T-helper 2 cell treated with Interferon-gamma antibody and Interleukin-4, amounts not matched to agents 5 μg/mL and 100 μg/mL, for 36 hours (primary cell): Measurements from ENCODE around the gene RBM20.

ENCODE experiments used
- DNase-seq: peaks from one replicate; pipeline ENCODE4 v3.0.0; 2021; ENCODE audit warnings: low spot score
- H3K27ac Mint-ChIP-seq: one replicate; pipeline ENCODE4 v1.8.0; 2021; ENCODE audit warnings: mild to moderate bottlenecking, mixed read lengths
- H3K27me3 Mint-ChIP-seq: one replicate; pipeline ENCODE4 v1.8.0; 2021; ENCODE audit warnings: low read depth, mixed read lengths
- H3K36me3 Mint-ChIP-seq: one replicate; pipeline ENCODE4 v1.8.0; 2021; ENCODE audit warnings: low read depth, mixed read lengths
- H3K4me1 Mint-ChIP-seq: one replicate; pipeline ENCODE4 v1.8.0; 2021; ENCODE audit warnings: low read depth, mixed read lengths
- H3K4me3 Mint-ChIP-seq: one replicate; pipeline ENCODE4 v1.8.0; 2022; ENCODE audit warnings: mild to moderate bottlenecking, moderate library complexity, mixed read lengths
- H3K9me3 Mint-ChIP-seq: one replicate; pipeline ENCODE4 v1.8.0; 2021; ENCODE audit warnings: mixed read lengths

RBM20 gene

DNA sequence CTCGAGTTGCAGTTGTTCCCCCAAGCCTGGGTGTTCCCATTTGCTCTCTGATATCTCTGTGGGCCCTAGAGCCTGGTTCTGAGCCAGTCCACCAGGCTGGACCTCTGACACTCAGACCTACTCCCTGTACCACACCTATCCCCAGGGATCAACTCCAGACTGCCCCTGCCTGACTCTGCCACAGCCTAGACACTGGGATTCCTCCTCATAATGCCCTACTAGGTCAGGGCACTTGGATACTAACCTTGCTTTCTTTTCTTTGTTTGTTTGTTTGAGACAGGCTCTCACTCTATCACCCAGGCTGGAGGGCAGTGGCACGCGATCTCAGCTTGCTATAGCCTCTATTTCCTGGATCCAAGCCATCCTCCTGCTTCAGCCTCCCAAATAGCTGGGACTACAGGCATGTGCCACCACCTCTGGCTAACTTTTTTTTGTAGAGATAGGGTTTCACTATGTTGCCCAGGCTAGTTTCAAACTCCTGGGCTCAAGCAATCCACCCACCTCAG lies 196.8 kb downstream of the RBM20 start:
- no peak overlapping the region for H3K27ac Mint-ChIP-seq
- no peak for DNase-seq
- H3K9me3 Mint-ChIP-seq: no peaks in the 10 kb centered on the region
- peaks cover 43% of the 10 kb centered on the region for H3K4me1 Mint-ChIP-seq
- peaks cover 2% of the 10 kb centered on the region for H3K36me3 Mint-ChIP-seq
- no peaks in the 10 kb centered on the region for H3K27me3 Mint-ChIP-seq
- no peak overlapping the region for H3K4me3 Mint-ChIP-seq

GRCh38 chr10:110841767-110842267 lies 197.7 kb downstream of the RBM20 start:
- DNase-seq: no peak
- Mint-ChIP-seq H3K4me3 (peak overlapping the region; percentile 18), H3K27ac (peak overlapping the region; percentile 29), H3K4me1 (peaks cover 41% of the 10 kb centered on the region), H3K36me3 (peaks cover 2% of the 10 kb centered on the region), H3K9me3 (no peaks in the 10 kb centered on the region), H3K27me3 (no peaks in the 10 kb centered on the region)

DNA sequence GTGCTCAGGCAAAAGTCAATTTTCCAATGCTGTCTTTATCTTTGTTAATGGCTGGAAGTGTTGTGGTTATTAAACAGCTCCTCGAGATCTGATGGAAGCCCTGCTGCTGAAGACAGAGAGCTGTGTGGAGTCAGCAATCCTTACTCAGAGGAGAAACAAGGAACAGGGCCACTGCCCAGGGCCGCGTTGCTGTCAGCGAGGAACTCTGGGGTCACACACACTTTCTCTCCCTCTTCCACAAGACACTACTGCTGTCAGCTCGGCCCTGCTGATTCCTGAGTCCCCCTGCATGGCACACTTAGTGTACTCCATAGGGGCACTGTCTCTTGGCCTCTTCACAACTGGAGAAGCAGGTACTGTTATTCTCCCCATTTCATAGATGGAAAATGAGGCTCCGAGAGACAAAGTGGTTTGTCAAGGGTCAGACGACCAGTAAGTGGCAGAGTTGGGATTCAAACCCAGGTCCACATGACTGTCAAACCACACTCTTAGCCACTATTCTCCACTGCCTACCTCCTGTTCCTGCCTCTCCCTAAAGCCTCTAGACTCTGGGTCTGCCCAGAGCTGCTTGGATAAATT lies 198.3 kb downstream of the RBM20 start:
- peaks cover 41% of the 10 kb centered on the region for H3K4me1 Mint-ChIP-seq
- DNase-seq: no peak
- peak overlapping the region; percentile 56 for H3K4me3 Mint-ChIP-seq
- H3K9me3 Mint-ChIP-seq: no peaks in the 10 kb centered on the region
- H3K27ac Mint-ChIP-seq: peak overlapping the region; percentile 83
- H3K27me3 Mint-ChIP-seq: no peaks in the 10 kb centered on the region
- H3K36me3 Mint-ChIP-seq: peaks cover 2% of the 10 kb centered on the region

DNA sequence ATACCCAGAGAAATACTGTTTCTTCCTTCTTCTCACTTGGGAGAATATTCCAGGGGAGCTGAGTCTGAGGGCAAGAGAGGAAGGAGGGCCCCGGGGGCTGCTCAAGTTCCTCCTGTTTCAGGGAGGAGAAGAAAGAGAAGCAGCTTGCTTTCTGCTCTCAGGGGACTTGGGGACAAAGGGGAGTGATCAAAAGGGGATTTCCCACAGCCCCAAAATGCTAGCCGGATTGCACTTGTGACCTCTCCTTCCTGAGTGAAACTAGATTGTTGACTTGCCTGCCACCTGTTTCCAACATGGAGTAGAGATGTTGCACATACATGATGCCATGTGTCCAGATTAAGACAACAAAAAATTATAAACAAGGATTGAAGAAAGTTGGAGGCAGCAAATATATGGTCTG lies 198.9 kb downstream of the RBM20 start:
- peak; percentile 58 for DNase-seq
- peak overlapping the region; percentile 83 for H3K27ac Mint-ChIP-seq
- H3K9me3 Mint-ChIP-seq: no peaks in the 10 kb centered on the region
- peaks cover 40% of the 10 kb centered on the region for H3K4me1 Mint-ChIP-seq
- H3K36me3 Mint-ChIP-seq: peaks cover 2% of the 10 kb centered on the region
- peak overlapping the region; percentile 56 for H3K4me3 Mint-ChIP-seq
- no peaks in the 10 kb centered on the region for H3K27me3 Mint-ChIP-seq

DNA sequence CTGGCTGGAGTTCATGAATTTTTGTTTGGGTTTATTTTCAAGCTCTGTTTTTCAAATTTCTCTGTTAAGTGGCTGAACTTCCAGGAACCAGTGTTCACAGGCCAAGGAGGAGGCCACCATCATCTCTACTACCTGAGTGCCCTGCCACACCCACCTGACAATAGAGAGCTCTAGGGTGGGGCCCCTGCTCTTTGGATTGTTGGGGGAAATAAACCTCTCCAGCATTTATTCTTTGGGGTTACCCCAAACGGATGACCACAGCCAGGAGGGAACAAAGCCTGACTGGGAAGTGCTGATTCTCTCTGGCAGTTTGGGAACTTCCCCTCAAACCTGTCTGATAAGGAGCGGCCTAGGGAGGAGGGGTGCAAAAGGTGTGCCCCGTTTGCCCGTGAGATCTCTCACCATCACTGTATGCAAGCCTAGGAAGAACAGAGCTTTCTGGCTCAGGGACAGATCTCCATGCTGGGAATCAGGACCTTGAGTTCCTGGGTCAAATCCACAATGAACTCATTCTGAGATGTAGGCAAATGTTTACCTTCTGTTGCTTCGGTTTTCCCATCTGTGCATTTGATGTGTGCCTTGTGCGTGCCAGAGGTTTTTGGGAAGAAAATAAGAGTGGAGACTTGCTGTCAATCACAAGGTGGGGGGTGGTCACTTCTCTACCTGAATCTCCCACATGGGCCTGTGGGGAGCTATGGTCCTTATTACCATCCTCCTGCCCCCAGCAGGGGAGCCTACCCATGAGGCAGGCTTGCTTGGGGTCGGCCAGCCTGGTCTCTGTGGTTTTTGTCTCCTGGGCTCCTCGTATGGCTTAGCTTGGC lies 199.9 kb downstream of the RBM20 start:
- Mint-ChIP-seq H3K27ac (peak overlapping the region; percentile 49), H3K4me1 (peaks cover 43% of the 10 kb centered on the region), H3K9me3 (no peaks in the 10 kb centered on the region), H3K36me3 (peaks cover 2% of the 10 kb centered on the region), H3K4me3 (peak overlapping the region; percentile 56), H3K27me3 (no peaks in the 10 kb centered on the region)
- DNase-seq: no peak

DNA sequence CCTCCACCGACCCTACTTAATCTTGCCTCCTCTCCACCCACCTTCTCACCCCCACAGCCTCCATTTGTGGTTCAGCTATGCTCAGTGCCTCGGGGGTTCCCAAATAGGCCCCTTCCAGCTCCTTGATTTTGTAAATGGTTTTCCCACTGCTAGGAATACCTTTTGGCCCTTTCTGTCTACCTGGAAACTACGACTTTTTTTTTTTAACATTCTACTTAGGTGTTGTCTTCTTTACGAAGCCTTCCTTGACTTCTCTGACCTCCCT lies 200.4 kb downstream of the RBM20 start:
- no peaks in the 10 kb centered on the region for H3K27me3 Mint-ChIP-seq
- DNase-seq: no peak
- no peak overlapping the region for H3K4me3 Mint-ChIP-seq
- peak overlapping the region; percentile 45 for H3K27ac Mint-ChIP-seq
- H3K9me3 Mint-ChIP-seq: no peaks in the 10 kb centered on the region
- H3K36me3 Mint-ChIP-seq: peaks cover 2% of the 10 kb centered on the region
- H3K4me1 Mint-ChIP-seq: peaks cover 47% of the 10 kb centered on the region

GRCh38 chr10:110845192-110845755 lies 201.1 kb downstream of the RBM20 start:
- no peak for DNase-seq
- Mint-ChIP-seq H3K9me3 (no peaks in the 10 kb centered on the region), H3K4me3 (no peak overlapping the region), H3K27me3 (no peaks in the 10 kb centered on the region), H3K4me1 (peaks cover 52% of the 10 kb centered on the region), H3K36me3 (peaks cover 2% of the 10 kb centered on the region), H3K27ac (peak overlapping the region; percentile 39)

DNA sequence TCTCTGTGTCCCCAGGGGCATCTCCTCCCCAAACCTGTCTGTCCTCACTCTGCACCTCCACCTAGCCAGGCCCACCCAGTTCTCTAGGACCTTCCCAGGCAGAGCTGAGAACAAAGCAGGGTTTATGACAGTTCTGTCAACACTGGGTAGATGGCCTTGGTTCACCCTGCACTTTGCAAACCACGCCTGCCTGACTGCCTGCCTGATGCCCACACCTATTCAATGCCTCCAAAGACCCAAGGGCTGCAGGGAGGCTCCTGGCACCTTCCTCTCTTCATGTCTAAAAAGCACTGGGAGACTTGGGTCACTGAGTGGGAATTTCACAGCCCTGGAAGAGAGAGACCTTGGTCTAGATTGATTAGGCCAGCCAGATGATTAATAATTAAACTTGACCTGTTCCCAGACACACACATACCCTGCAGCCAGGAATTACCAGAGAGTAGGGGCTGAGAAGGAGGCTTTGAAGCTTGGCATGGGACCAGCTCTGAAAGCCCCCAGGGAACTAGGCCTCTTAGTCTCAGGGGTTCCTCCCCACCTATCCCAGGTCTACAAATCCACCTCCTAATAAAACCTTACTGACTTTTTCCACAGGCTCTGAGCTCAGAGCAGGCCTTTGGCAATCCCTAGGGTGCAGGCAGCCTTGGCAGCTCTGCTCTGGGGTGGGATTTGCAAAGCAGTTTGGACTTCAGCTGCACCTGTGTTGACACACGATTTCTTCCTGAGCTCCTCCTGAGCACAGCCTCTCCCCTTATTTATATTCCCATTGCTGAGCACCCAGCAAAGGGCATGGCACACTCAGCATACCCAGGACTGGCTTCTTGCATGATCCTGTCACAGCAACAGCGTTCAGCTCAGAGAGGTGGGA lies 201.9 kb downstream of the RBM20 start:
- no peak overlapping the region for H3K27ac Mint-ChIP-seq

DNA sequence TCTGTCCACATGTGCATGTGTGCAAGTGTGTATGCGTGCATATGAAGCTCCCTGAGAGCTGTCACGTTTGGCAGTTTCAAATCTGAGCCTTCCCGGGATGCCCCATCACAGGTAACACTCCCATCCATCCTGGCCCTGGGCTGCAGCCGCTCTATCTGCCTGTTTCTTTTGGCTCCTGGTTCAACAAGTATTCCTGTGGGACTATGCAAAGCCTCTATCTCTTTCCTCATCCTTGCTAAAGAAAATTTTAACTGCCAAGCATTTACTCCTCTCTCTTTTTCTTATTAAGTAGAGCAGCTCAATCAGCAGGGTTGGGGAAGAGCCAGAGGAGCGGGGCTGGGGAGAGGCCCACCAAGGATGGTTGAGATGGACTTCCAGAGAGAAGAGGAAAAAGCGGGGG lies 203.2 kb downstream of the RBM20 start:
- Mint-ChIP-seq H3K27me3 (no peaks in the 10 kb centered on the region), H3K4me1 (peaks cover 59% of the 10 kb centered on the region), H3K9me3 (no peaks in the 10 kb centered on the region), H3K36me3 (peaks cover 2% of the 10 kb centered on the region), H3K4me3 (no peak overlapping the region), H3K27ac (no peak overlapping the region)
- no peak for DNase-seq

More for the DNA sequence above, 201.9 kb downstream of the RBM20 start:
- no peaks in the 10 kb centered on the region for H3K9me3 Mint-ChIP-seq
- H3K27me3 Mint-ChIP-seq: no peaks in the 10 kb centered on the region
- no peak overlapping the region for H3K4me3 Mint-ChIP-seq
- H3K36me3 Mint-ChIP-seq: peaks cover 2% of the 10 kb centered on the region
- DNase-seq: no peak
- peaks cover 56% of the 10 kb centered on the region for H3K4me1 Mint-ChIP-seq

GRCh38 chr10:110848106-110848505 lies 204.0 kb downstream of the RBM20 start:
- no peak for DNase-seq
- H3K4me1 Mint-ChIP-seq: peaks cover 59% of the 10 kb centered on the region
- H3K9me3 Mint-ChIP-seq: no peaks in the 10 kb centered on the region
- no peaks in the 10 kb centered on the region for H3K27me3 Mint-ChIP-seq
- H3K4me3 Mint-ChIP-seq: no peak overlapping the region
- peaks cover 2% of the 10 kb centered on the region for H3K36me3 Mint-ChIP-seq
- H3K27ac Mint-ChIP-seq: no peak overlapping the region

- Mint-ChIP-seq H3K27me3 (no peaks in the 10 kb centered on the region), H3K4me1 (peaks cover 54% of the 10 kb centered on the region), H3K9me3 (no peaks in the 10 kb centered on the region), H3K27ac (no peak overlapping the region), H3K36me3 (peaks cover 1% of the 10 kb centered on the region), H3K4me3 (no peak overlapping the region)
- DNase-seq: no peak
Measured at GRCh38 chr10:110850099-110850498, 206.0 kb downstream of the RBM20 start.

DNA sequence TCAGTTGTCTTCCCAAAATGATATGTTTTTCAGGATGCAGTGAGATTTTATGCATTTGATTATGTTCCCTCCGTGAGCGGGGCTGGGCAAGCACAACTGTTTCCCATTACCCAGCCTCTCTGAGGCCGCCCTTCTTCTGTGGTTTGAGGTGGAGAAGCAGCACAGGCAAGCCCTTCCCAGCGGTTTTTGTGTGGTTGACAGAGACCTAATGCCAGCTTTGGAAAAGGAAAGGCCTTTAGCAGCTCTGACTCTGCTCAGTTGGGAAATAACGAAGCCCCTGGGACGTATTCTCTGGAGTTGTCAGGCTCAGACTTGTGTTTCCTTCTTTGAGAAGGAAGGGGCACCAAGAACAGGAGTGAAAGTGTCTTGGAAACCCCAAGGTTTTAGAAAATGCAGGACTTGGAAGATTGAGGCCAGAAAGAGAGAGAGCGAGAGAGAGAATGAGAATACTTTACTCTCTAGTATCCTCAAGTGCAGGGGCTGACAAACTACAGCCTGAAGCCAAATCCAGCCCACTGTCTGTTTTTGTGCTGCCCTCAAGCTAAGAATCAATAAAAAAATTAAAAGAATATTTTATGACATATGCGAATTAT lies 207.0 kb downstream of the RBM20 start:
- peak overlapping the region; percentile 70 for H3K4me3 Mint-ChIP-seq
- peaks cover 3% of the 10 kb centered on the region for H3K36me3 Mint-ChIP-seq
- H3K27me3 Mint-ChIP-seq: no peaks in the 10 kb centered on the region
- H3K9me3 Mint-ChIP-seq: peaks cover 8% of the 10 kb centered on the region
- DNase-seq: no peak
- peaks cover 55% of the 10 kb centered on the region for H3K4me1 Mint-ChIP-seq
- H3K27ac Mint-ChIP-seq: peak overlapping the region; percentile 1

- Mint-ChIP-seq H3K4me1 (peaks cover 58% of the 10 kb centered on the region), H3K4me3 (peak overlapping the region; percentile 52), H3K9me3 (peaks cover 8% of the 10 kb centered on the region), H3K36me3 (peaks cover 4% of the 10 kb centered on the region), H3K27me3 (no peaks in the 10 kb centered on the region), H3K27ac (peak overlapping the region; percentile 61)
- DNase-seq: peak; percentile 46
Measured at GRCh38 chr10:110852255-110852896, 208.2 kb downstream of the RBM20 start.
